Cardiac fibroblast (primary cell): ENCODE results near the gene THNSL1.

Experiments
- DNase-seq, 2 donors: peaks; one replicate each; pipeline versions ENCODE4 v3.0.0 to v3.0.0-alpha.2; 2010; ENCODE audit warnings: low read depth in 2 of 2
- H3K4me3 ChIP-seq, 2 donors: replicated peaks in 1 of 2; 1 replicate in 1 of 2; 2 replicates in 1 of 2; pipeline ENCODE4 v1.5.1; 2011; ENCODE audit warnings: low read depth in 2 of 2, low read length in 2 of 2, mild to moderate bottlenecking in 2 of 2, moderate library complexity in 1 of 2
- CTCF ChIP-seq: IDR thresholded peaks from one replicate; pipeline ENCODE4 v1.5.1; 2011; ENCODE audit warnings: low read depth, mild to moderate bottlenecking, low read length, inconsistent platforms

THNSL1 gene

GRCh38 chr10:25038325-25038724, 21.9 kb downstream of the THNSL1 start:
- DNase-seq: no peak
- H3K4me3 ChIP-seq: no peak overlapping the region
- TF ChIP-seq CTCF: no peak

- H3K4me3 ChIP-seq: no peak overlapping the region
- no peak for TF ChIP-seq CTCF
- DNase-seq: no peak
Measured at GRCh38 chr10:25039531-25039930, 23.1 kb downstream of the THNSL1 start.

GRCh38 chr10:25046641-25047040, 30.2 kb downstream of the THNSL1 start:
- no peak for TF ChIP-seq CTCF
- no peak for DNase-seq
- H3K4me3 ChIP-seq: no peak overlapping the region

GRCh38 chr10:25047088-25047487, 30.7 kb downstream of the THNSL1 start:
- no peak for TF ChIP-seq CTCF
- peak in 1 of 2 donors; percentile 16 for DNase-seq
- H3K4me3 ChIP-seq: no peak overlapping the region

GRCh38 chr10:25047591-25048301, 31.3 kb downstream of the THNSL1 start:
- H3K4me3 ChIP-seq: no peak overlapping the region
- DNase-seq: peak; percentile 83 to 91
- TF ChIP-seq CTCF: no peak

- TF ChIP-seq CTCF: no peak
- H3K4me3 ChIP-seq: no peak overlapping the region
- DNase-seq: peak in 1 of 2 donors; percentile 7
Measured at GRCh38 chr10:25048450-25048849, 32.0 kb downstream of the THNSL1 start.

- peak; percentile 18 to 32 for DNase-seq
- H3K4me3 ChIP-seq: no peak overlapping the region
- no peak for TF ChIP-seq CTCF
Measured at GRCh38 chr10:25049966-25050365, 33.6 kb downstream of the THNSL1 start.
